Ishikawa (cell line): ENCODE measurements around the gene SSC4D.

Source experiments
- CEBPB ChIP-seq: IDR thresholded peaks from 2 replicates; pipeline ENCODE4 v1.6.1; 2012
- CREB1 ChIP-seq: IDR thresholded peaks from 2 replicates; pipeline ENCODE4 v1.6.1; 2012; ENCODE audit warnings: low read depth
- EGR1 ChIP-seq: IDR thresholded peaks from 2 replicates; pipeline ENCODE4 v1.6.1; 2012
- EP300 ChIP-seq: IDR thresholded peaks from 2 replicates; pipeline ENCODE4 v1.6.1; 2012; ENCODE audit warnings: borderline replicate concordance
- FOXM1 ChIP-seq: IDR thresholded peaks from 2 replicates; pipeline ENCODE4 v1.6.1; 2012; ENCODE audit warnings: low read depth, borderline replicate concordance
- MAX ChIP-seq: IDR thresholded peaks from 2 replicates; pipeline ENCODE4 v1.6.1; 2012
- NFIC ChIP-seq: IDR thresholded peaks from 2 replicates; pipeline ENCODE4 v1.6.1; 2012
- RAD21 ChIP-seq: IDR thresholded peaks from 2 replicates; pipeline ENCODE4 v1.6.1; 2012; ENCODE audit warnings: low read depth
- TAF1 ChIP-seq: IDR thresholded peaks from 2 replicates; pipeline ENCODE4 v1.6.1; 2012; ENCODE audit warnings: low read depth, mild to moderate bottlenecking
- TCF12 ChIP-seq: IDR thresholded peaks from 2 replicates; pipeline ENCODE4 v1.6.1; 2012; ENCODE audit warnings: low read depth
- TEAD4 ChIP-seq: IDR thresholded peaks from 2 replicates; pipeline ENCODE4 v1.6.1; 2012
- YY1 ChIP-seq: IDR thresholded peaks from 2 replicates; pipeline ENCODE4 v1.6.1; 2012; ENCODE audit warnings: low read depth
- ZBTB7A ChIP-seq: IDR thresholded peaks from 2 replicates; pipeline ENCODE4 v1.6.1; 2012; ENCODE audit warnings: low read depth
- TF ChIP-seq, protein P1 (sequence below): IDR thresholded peaks from 2 replicates; pipeline ENCODE4 v1.6.1; 2012; ENCODE audit warnings: low read depth, mild to moderate bottlenecking
- TF ChIP-seq, protein P2 (sequence below): IDR thresholded peaks from 2 replicates; pipeline ENCODE4 v1.6.1; 2012

Gene SSC4D

GRCh38 chr7:76394957-76395356, 14.5 kb downstream of the SSC4D start:
- TF ChIP-seq TCF12 (no peak), MAX (no peak), ZBTB7A (no peak), YY1 (no peak), NFIC (no peak), TAF1 (no peak), CREB1 (no peak), CEBPB (no peak), RAD21 (no peak), FOXM1 (no peak), EP300 (no peak), TEAD4 (no peak), EGR1 (no peak)
- TF ChIP-seq, protein P1, sequence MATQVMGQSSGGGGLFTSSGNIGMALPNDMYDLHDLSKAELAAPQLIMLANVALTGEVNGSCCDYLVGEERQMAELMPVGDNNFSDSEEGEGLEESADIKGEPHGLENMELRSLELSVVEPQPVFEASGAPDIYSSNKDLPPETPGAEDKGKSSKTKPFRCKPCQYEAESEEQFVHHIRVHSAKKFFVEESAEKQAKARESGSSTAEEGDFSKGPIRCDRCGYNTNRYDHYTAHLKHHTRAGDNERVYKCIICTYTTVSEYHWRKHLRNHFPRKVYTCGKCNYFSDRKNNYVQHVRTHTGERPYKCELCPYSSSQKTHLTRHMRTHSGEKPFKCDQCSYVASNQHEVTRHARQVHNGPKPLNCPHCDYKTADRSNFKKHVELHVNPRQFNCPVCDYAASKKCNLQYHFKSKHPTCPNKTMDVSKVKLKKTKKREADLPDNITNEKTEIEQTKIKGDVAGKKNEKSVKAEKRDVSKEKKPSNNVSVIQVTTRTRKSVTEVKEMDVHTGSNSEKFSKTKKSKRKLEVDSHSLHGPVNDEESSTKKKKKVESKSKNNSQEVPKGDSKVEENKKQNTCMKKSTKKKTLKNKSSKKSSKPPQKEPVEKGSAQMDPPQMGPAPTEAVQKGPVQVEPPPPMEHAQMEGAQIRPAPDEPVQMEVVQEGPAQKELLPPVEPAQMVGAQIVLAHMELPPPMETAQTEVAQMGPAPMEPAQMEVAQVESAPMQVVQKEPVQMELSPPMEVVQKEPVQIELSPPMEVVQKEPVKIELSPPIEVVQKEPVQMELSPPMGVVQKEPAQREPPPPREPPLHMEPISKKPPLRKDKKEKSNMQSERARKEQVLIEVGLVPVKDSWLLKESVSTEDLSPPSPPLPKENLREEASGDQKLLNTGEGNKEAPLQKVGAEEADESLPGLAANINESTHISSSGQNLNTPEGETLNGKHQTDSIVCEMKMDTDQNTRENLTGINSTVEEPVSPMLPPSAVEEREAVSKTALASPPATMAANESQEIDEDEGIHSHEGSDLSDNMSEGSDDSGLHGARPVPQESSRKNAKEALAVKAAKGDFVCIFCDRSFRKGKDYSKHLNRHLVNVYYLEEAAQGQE: no peak
- TF ChIP-seq, protein P2, sequence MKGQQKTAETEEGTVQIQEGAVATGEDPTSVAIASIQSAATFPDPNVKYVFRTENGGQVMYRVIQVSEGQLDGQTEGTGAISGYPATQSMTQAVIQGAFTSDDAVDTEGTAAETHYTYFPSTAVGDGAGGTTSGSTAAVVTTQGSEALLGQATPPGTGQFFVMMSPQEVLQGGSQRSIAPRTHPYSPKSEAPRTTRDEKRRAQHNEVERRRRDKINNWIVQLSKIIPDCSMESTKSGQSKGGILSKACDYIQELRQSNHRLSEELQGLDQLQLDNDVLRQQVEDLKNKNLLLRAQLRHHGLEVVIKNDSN: no peak

GRCh38 chr7:76393116-76394031, 16.1 kb downstream of the SSC4D start:
- peak; percentile 6; the same call in 1 of the 2 replicates for TF ChIP-seq TEAD4
- peak; percentile 60; the same call in 1 of the 2 replicates for TF ChIP-seq TAF1
- TF ChIP-seq, protein P2: peak; percentile 53
- TF ChIP-seq MAX: peak; percentile 93
- TF ChIP-seq NFIC: no peak

- TF ChIP-seq YY1 (no peak), ZBTB7A (no peak), TAF1 (no peak), MAX (no peak), FOXM1 (no peak), TCF12 (no peak), EGR1 (no peak), EP300 (no peak), CEBPB (no peak), RAD21 (no peak), CREB1 (no peak), TEAD4 (no peak), NFIC (no peak)
- TF ChIP-seq, protein P1: no peak
- TF ChIP-seq, protein P2: no peak
Observed at GRCh38 chr7:76392531-76393115, 16.9 kb downstream of the SSC4D start.

DNA sequence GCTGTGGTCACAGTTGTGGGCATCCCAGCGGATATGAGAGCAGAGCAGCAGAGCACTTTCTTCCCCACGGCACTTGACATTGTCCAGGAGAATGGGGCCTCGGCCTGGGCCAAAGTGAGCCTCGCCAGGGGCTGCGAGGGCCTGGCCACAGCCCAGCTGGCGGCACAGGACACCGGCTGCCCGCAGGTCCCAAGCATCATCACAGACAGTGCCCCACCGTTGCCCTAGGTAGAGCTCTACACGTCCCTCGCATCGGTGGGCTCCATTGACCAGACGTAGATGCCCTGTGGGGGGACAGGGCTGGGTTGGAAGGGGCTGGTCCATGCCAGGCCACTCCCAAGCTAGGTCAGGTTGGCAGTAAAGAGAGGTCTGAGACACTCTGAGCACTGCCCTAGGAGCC, 19.4 kb downstream of the SSC4D start:
- TF ChIP-seq EP300: no peak
- TF ChIP-seq CREB1: no peak
- no peak for TF ChIP-seq TCF12
- TF ChIP-seq ZBTB7A: no peak
- no peak for TF ChIP-seq EGR1
- TF ChIP-seq FOXM1: no peak
- TF ChIP-seq MAX: no peak
- TF ChIP-seq CEBPB: no peak
- no peak for TF ChIP-seq NFIC
- TF ChIP-seq TEAD4: no peak
- TF ChIP-seq, protein P1: no peak
- TF ChIP-seq, protein P2: no peak
- TF ChIP-seq RAD21: no peak
- TF ChIP-seq YY1: no peak
- TF ChIP-seq TAF1: no peak
